Measurements from ENCODE around the gene MLPH. TPM values are rescaled to one million over a fixed set of nuclear protein-coding genes. Genes with fewer than 3 reads are reported as not detected.

The MLPH gene
- total RNA-seq, 2 donors from 2014 or later = not detected

GRCh38 chr2:237503201-237503600 lies 16.1 kb downstream of the MLPH start:
- peaks cover 2% of the 10 kb centered on the region for H3K36me3 Mint-ChIP-seq (ENCODE audit: low read depth)
- H3K9me3 ChIP-seq (ENCODE audit: control insufficient read depth, low read length, poor library complexity, severe bottlenecking) = no peaks in the 10 kb centered on the region
- H3K4me3 Mint-ChIP-seq = no peak overlapping the region
- H3K27ac Mint-ChIP-seq = no peak overlapping the region
- H3K4me1 Mint-ChIP-seq = peaks cover 4% of the 10 kb centered on the region
- peaks cover 65% of the 10 kb centered on the region for H3K27me3 Mint-ChIP-seq
- ATAC-seq (no peak), DNase-seq (no peak)

DNA sequence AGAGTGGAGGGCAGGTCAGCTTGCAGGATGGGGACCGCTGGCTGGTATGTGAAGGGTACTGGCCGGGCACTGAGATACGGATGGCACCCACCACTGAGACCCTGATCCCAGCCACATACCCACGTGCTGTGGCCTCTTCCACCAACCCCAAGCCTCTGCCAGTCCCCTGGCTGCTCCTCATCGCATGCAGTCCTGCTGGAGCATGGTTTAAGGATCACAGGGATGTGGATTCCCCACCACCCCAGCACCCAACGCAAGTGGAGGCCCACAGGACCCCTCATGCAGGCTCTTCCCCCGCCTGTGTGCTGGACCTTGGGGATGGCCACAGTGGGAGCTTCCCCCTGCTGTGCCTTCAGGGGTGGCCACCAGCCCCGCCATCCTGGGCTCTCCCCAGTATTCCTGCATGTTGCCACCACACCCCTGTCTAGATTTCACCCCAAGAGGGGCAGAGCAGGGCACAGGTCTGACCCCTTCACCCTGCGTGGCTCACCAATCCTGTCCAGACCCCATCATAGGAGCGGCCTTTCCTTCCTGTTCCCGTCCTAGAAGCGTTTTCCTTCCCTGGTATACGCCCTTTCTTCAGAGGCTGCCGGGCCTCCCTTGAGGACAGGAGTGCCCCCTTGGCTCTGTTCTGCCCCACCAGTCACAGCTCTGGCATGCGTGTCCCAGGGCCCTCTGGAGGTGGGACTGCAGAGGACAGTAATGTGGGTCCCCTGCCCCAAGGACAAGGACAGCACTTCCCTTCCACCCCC lies 18.3 kb downstream of the MLPH start:
- Mint-ChIP-seq H3K36me3 (ENCODE audit: low read depth) (peaks cover 2% of the 10 kb centered on the region), H3K27me3 (peaks cover 65% of the 10 kb centered on the region), H3K4me1 (peaks cover 4% of the 10 kb centered on the region), H3K4me3 (peak overlapping the region; percentile 12), H3K27ac (peak overlapping the region; percentile 24)
- DNase-seq = no peak
- ATAC-seq = no peak
- no peaks in the 10 kb centered on the region for H3K9me3 ChIP-seq (ENCODE audit: control insufficient read depth, low read length, poor library complexity, severe bottlenecking)

- Mint-ChIP-seq H3K27me3 (peaks cover 61% of the 10 kb centered on the region), H3K4me1 (no peaks in the 10 kb centered on the region), H3K4me3 (no peak overlapping the region), H3K27ac (no peak overlapping the region), H3K36me3 (ENCODE audit: low read depth) (no peaks in the 10 kb centered on the region)
- no peaks in the 10 kb centered on the region for H3K9me3 ChIP-seq (ENCODE audit: control insufficient read depth, low read length, poor library complexity, severe bottlenecking)
- ATAC-seq (no peak), DNase-seq (no peak)
Measured at GRCh38 chr2:237507512-237507911, 20.5 kb downstream of the MLPH start.

DNA sequence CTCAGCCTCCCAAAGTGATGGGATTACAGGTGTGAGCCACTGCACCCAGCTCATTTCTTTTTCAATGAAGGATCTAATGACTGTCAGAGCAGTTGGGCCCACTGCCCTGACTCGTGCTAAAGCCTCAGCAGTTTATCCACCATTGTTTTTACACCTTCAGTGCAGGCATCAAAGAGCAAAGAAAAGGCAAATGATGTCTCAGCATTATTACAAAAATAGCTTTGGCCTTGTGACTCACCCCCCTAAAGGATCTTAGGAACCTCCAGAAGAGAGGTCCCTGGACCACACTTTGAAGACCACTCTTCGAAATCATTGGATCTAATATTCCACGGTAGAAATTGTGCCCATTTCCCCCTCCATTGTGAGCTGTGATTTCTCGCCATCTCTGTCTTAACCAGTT lies 21.3 kb downstream of the MLPH start:
- no peak for DNase-seq
- H3K36me3 Mint-ChIP-seq (ENCODE audit: low read depth) = no peaks in the 10 kb centered on the region
- H3K9me3 ChIP-seq (ENCODE audit: control insufficient read depth, low read length, poor library complexity, severe bottlenecking) = no peaks in the 10 kb centered on the region
- peaks cover 58% of the 10 kb centered on the region for H3K27me3 Mint-ChIP-seq
- no peak overlapping the region for H3K27ac Mint-ChIP-seq
- no peak for ATAC-seq
- no peaks in the 10 kb centered on the region for H3K4me1 Mint-ChIP-seq
- H3K4me3 Mint-ChIP-seq = no peak overlapping the region

DNA sequence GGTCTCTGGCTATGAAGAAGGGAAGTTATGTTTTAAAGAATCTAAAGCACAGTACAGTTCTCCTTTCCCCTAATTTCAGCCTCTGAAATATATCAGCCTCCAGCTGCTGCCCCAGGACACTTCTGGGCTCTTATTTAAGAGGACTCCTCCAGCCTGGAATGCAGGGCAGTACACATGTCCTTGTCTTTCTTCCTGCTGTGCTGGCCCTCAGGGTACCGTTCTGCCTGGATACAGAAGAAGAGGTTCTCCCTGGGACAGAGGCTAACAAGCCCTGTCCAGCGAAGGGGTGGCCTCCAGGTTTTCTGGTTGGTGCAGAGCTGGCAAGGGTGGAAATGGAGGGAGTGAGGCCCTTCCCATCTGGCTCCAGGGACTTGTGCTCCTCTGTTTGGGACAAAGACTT lies 22.1 kb downstream of the MLPH start:
- H3K9me3 ChIP-seq (ENCODE audit: control insufficient read depth, low read length, poor library complexity, severe bottlenecking) = no peaks in the 10 kb centered on the region
- no peak for DNase-seq
- no peaks in the 10 kb centered on the region for H3K4me1 Mint-ChIP-seq
- no peak for ATAC-seq
- no peaks in the 10 kb centered on the region for H3K36me3 Mint-ChIP-seq (ENCODE audit: low read depth)
- peaks cover 55% of the 10 kb centered on the region for H3K27me3 Mint-ChIP-seq
- peak overlapping the region; percentile 14 for H3K27ac Mint-ChIP-seq
- H3K4me3 Mint-ChIP-seq = no peak overlapping the region

GRCh38 chr2:237509905-237510304 lies 22.9 kb downstream of the MLPH start:
- no peaks in the 10 kb centered on the region for H3K9me3 ChIP-seq (ENCODE audit: control insufficient read depth, low read length, poor library complexity, severe bottlenecking)
- no peaks in the 10 kb centered on the region for H3K36me3 Mint-ChIP-seq (ENCODE audit: low read depth)
- peaks cover 55% of the 10 kb centered on the region for H3K27me3 Mint-ChIP-seq
- H3K4me1 Mint-ChIP-seq = peaks cover under 1% of the 10 kb centered on the region
- peak overlapping the region; percentile 14 for H3K27ac Mint-ChIP-seq
- no peak overlapping the region for H3K4me3 Mint-ChIP-seq
- ATAC-seq = no peak
- no peak for DNase-seq

DNA sequence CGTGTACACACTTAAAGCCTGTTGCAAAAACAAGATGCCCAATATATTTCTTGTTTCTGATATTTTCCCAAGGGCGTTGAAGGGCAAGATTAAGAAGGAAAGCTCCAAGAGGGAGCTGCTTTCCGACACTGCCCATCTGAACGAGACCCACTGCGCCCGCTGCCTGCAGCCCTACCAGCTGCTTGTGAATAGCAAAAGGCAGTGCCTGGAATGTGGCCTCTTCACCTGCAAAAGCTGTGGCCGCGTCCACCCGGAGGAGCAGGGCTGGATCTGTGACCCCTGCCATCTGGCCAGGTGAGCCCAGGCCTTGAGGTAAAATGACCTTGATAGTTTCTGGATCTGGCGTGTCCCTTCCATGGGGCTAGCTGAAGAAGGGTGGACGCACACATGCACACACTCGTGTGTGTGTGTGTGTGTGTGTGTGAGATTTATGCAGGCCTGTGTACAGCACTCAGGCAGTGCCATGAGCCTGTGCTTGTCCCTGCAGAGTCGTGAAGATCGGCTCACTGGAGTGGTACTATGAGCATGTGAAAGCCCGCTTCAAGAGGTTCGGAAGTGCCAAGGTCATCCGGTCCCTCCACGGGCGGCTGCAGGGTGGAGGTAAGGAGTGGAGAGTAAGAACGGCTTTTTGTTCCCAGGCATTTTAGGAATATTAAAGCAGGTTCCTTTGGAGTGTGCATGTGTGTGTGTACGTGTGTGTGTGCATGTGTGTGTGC lies 23.6 kb downstream of the MLPH start:
- ATAC-seq = no peak
- no peak for DNase-seq
- peaks cover 4% of the 10 kb centered on the region for H3K4me1 Mint-ChIP-seq
- H3K27me3 Mint-ChIP-seq = peaks cover 53% of the 10 kb centered on the region
- H3K36me3 Mint-ChIP-seq (ENCODE audit: low read depth) = no peaks in the 10 kb centered on the region
- H3K9me3 ChIP-seq (ENCODE audit: control insufficient read depth, low read length, poor library complexity, severe bottlenecking) = no peaks in the 10 kb centered on the region
- no peak overlapping the region for H3K27ac Mint-ChIP-seq
- no peak overlapping the region for H3K4me3 Mint-ChIP-seq

DNA sequence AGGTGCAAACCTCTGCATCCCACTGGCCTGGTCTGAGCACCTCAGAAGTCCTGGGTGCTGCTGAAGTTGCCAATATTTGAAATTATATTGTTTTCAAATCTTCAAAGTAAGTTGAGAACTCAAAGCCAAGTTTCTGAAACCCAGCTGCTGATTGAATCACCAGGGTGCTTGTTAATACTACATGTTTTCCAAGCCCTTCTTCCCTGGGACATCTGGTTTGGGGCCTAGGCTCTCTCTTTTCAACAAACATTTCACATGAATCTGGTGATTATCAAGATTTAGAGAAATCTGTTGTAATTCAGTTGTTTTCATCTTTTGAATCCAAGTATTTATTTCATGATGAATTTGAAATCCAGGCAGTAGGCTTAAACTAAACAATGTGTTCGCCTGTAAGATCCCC lies 24.4 kb downstream of the MLPH start:
- DNase-seq = no peak
- no peaks in the 10 kb centered on the region for H3K9me3 ChIP-seq (ENCODE audit: control insufficient read depth, low read length, poor library complexity, severe bottlenecking)

DNA sequence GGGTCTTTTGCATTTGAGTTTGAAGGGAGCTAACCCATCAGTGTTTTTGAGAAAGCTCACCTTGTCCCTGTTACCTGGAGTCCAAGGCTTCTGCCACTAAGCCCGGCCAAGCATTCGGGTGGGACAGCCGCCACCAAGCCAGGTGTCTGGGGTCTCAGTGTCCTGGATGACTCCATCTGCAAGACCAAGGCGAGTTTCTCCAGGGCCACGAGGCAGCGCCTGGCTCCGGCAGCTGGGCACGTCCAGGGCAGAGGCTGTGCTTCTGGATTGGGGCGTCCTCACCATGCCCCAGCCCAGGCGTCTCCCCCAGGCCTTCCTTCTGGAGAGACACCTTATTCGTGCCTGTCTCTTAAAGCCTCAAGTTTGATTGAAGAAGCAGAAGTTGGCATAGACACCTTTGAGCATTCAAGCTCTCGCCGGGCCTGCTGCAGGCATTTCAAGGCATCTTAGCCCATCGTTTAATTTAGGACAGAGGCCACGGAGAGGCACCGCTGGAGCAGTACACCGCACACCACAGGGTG lies 24.9 kb downstream of the MLPH start:
- Mint-ChIP-seq H3K27ac (no peak overlapping the region), H3K4me1 (peaks cover 4% of the 10 kb centered on the region), H3K27me3 (peaks cover 41% of the 10 kb centered on the region), H3K36me3 (ENCODE audit: low read depth) (no peaks in the 10 kb centered on the region), H3K4me3 (no peak overlapping the region)
- ATAC-seq (no peak), DNase-seq (no peak)
- H3K9me3 ChIP-seq (ENCODE audit: control insufficient read depth, low read length, poor library complexity, severe bottlenecking) = no peaks in the 10 kb centered on the region

More for the DNA sequence above, 24.4 kb downstream of the MLPH start:
- no peak overlapping the region for H3K4me3 Mint-ChIP-seq
- no peak for ATAC-seq
- no peak overlapping the region for H3K27ac Mint-ChIP-seq
- no peaks in the 10 kb centered on the region for H3K36me3 Mint-ChIP-seq (ENCODE audit: low read depth)
- peaks cover 45% of the 10 kb centered on the region for H3K27me3 Mint-ChIP-seq
- peaks cover 4% of the 10 kb centered on the region for H3K4me1 Mint-ChIP-seq

GRCh38 chr2:237512774-237513466 lies 25.9 kb downstream of the MLPH start:
- ATAC-seq = peak; percentile 79
- no peaks in the 10 kb centered on the region for H3K9me3 ChIP-seq (ENCODE audit: control insufficient read depth, low read length, poor library complexity, severe bottlenecking)
- DNase-seq = peak; percentile 51 to 59 (median 56)
- no peak overlapping the region for H3K4me3 Mint-ChIP-seq
- H3K27ac Mint-ChIP-seq = no peak overlapping the region
- peaks cover 35% of the 10 kb centered on the region for H3K27me3 Mint-ChIP-seq
- peaks cover 4% of the 10 kb centered on the region for H3K4me1 Mint-ChIP-seq
- H3K36me3 Mint-ChIP-seq (ENCODE audit: low read depth) = no peaks in the 10 kb centered on the region

DNA sequence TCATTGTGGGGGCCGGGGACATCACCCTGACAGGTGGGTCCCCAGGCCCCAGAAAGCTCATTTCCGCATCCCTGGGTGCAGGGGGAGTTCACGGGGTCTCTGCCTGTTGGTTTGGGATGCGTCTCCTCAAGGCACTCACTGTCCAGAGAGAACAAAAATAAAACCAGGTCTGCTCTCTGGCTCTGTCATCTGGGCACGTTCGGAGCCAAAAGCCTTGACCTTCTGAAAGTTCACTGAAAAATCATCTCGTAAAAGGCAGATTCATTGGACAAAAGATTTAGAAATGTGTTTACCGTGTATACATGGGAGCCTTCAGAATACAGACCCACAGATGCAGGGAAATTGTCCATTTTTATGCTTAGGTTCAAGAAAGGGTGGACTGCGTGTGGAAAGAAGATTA lies 26.6 kb downstream of the MLPH start:
- Mint-ChIP-seq H3K4me3 (no peak overlapping the region), H3K27ac (peak overlapping the region; percentile 61), H3K4me1 (peaks cover 4% of the 10 kb centered on the region), H3K27me3 (peaks cover 28% of the 10 kb centered on the region), H3K36me3 (ENCODE audit: low read depth) (no peaks in the 10 kb centered on the region)
- no peaks in the 10 kb centered on the region for H3K9me3 ChIP-seq (ENCODE audit: control insufficient read depth, low read length, poor library complexity, severe bottlenecking)
- no peak for ATAC-seq
- no peak for DNase-seq

- H3K36me3 Mint-ChIP-seq (ENCODE audit: low read depth) = no peaks in the 10 kb centered on the region
- H3K27me3 Mint-ChIP-seq = peaks cover 18% of the 10 kb centered on the region
- no peak for ATAC-seq
- H3K4me1 Mint-ChIP-seq = peaks cover 4% of the 10 kb centered on the region
- no peak overlapping the region for H3K4me3 Mint-ChIP-seq
- no peak overlapping the region for H3K27ac Mint-ChIP-seq
- H3K9me3 ChIP-seq (ENCODE audit: control insufficient read depth, low read length, poor library complexity, severe bottlenecking) = no peaks in the 10 kb centered on the region
- no peak for DNase-seq
Measured at GRCh38 chr2:237514474-237515130, 27.6 kb downstream of the MLPH start.

- ATAC-seq (no peak), DNase-seq (no peak)
- Mint-ChIP-seq H3K36me3 (ENCODE audit: low read depth) (no peaks in the 10 kb centered on the region), H3K27ac (no peak overlapping the region), H3K4me3 (no peak overlapping the region), H3K4me1 (peaks cover 4% of the 10 kb centered on the region), H3K27me3 (peaks cover 15% of the 10 kb centered on the region)
- no peaks in the 10 kb centered on the region for H3K9me3 ChIP-seq (ENCODE audit: control insufficient read depth, low read length, poor library complexity, severe bottlenecking)
Measured at GRCh38 chr2:237515166-237515565, 28.1 kb downstream of the MLPH start.
